K562 (cell line): ENCODE results near the gene RPS6KA6. TPM values are rescaled to one million over a fixed set of nuclear protein-coding genes. Genes with fewer than 3 reads are reported as not detected.

Experiments
- BDP1 ChIP-seq: IDR thresholded peaks from 3 replicates; pipeline ENCODE4 v1.6.1; 2011; ENCODE audit not compliant: insufficient read length, insufficient read depth
- CREB1 ChIP-seq, 2 experiments: sonication (generic) in 1 of 2; formaldehyde crosslinking in 1 of 2; IDR thresholded peaks; 2 replicates each; pipeline versions ENCODE4 v1.6.1 to v1.8.0; 2012 to 2022; ENCODE audit warnings: inconsistent platforms in 1 of 2, mild to moderate bottlenecking in 1 of 2, missing genetic modification reagents in 1 of 2, moderate library complexity in 1 of 2
- CREB5 ChIP-seq: fragments of 250-450 bp; sonication (Bioruptor Pico); IDR thresholded peaks from 2 replicates; pipeline ENCODE4 v1.5.0; 2020; ENCODE audit warnings: mild to moderate bottlenecking
- E2F1 ChIP-seq: sonication (generic); formaldehyde crosslinking; IDR thresholded peaks from 2 replicates; pipeline ENCODE4 v1.8.1; 2023; ENCODE audit warnings: mild to moderate bottlenecking, missing genetic modification reagents, moderate library complexity
- E2F4 ChIP-seq: sonication (generic); formaldehyde crosslinking; IDR thresholded peaks from 2 replicates; pipeline ENCODE4 v1.8.0; 2022; ENCODE audit warnings: mild to moderate bottlenecking, low read depth, missing genetic modification reagents
- SMC3 ChIP-seq: conservative IDR thresholded peaks from 2 replicates; pipeline ENCODE4 v1.6.1; 2011; ENCODE audit warnings: low read depth, low read length, improper control_type of control experiment; ENCODE audit not compliant: insufficient read depth
- TEAD1 ChIP-seq, 2 experiments: fragments of 450-650 bp in 1 of 2; sonication (generic) in 1 of 2; formaldehyde crosslinking; IDR thresholded peaks; 2 replicates each; pipeline versions ENCODE4 v1.4.0 to v1.8.0; 2020 to 2022; ENCODE audit warnings: mild to moderate bottlenecking in 2 of 2, missing genetic modification reagents in 1 of 2
- ZBTB43 ChIP-seq: sonication (generic); formaldehyde crosslinking; IDR thresholded peaks from 2 replicates; pipeline ENCODE4 v1.8.0; 2023; ENCODE audit warnings: mild to moderate bottlenecking, missing genetic modification reagents
- polyA plus RNA-seq, 8 experiments: library from polyadenylated mRNA; depleted of rRNA in 4 of 8; stranded (reverse) in 5 of 8; unstranded in 3 of 8; fragments of >200 nt; fragmentation: Nextera tagmentation in 2 of 8; fragmentation: Illumina TruSeq in 1 of 8; extraction: Ambion mirVana in 2 of 8; extraction: Trizol in 1 of 8; gene quantifications; 2 replicates each; pipeline versions ENCODE4 v1.2.1 to v1.2.3, GENCODE V29; 2011 to 2014; ENCODE audit warnings: inconsistent platforms in 1 of 8, missing spikeins in 1 of 8
- total RNA-seq, 7 experiments: library from RNA; depleted of rRNA in 6 of 7; stranded (reverse); fragments of >200 nt in 6 of 7; fragmentation: Illumina TruSeq in 2 of 7; extraction: Trizol in 2 of 7; gene quantifications; 2 replicates each; pipeline versions ENCODE4 v1.2.1 to v1.2.3, GENCODE V29; 2011 to 2021; ENCODE audit warnings: low replicate concordance in 1 of 7
- TF ChIP-seq, protein P1 (sequence below): fragments of 450-650 bp; IDR thresholded peaks from 2 replicates; pipeline ENCODE4 v1.6.1; 2016; ENCODE audit warnings: low read depth
- TF ChIP-seq, protein P2 (sequence below): fragments of 450-650 bp; IDR thresholded peaks from 2 replicates; pipeline ENCODE4 v1.6.1; 2016

RPS6KA6 gene
- total and polyA plus RNA-seq, 9 of the 15 experiments (the other 6 are each of a cell fraction or from before 2014, with no cell fraction given) = 0.11 TPM; not detected in 8

DNA sequence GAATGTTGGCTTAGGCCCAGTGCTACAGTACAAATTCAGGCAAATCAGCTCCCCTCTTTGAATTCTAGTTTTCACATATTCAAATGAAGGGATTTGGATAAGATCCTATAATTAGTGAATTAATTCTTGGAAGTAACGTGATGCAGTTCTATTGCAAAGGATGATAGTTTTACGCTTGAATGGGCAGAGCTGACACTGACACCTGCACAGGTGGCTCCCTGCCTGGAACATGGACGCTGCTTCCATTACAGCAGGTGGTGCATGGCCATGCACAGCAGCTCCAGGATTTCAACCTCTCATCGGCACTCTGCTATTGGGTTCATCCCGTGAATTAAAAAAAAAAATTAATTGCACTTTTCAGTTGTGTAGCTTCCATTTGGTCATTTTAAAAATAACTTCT is 28.4 kb upstream of the RPS6KA6 start (continued):
- TF ChIP-seq, protein P1, sequence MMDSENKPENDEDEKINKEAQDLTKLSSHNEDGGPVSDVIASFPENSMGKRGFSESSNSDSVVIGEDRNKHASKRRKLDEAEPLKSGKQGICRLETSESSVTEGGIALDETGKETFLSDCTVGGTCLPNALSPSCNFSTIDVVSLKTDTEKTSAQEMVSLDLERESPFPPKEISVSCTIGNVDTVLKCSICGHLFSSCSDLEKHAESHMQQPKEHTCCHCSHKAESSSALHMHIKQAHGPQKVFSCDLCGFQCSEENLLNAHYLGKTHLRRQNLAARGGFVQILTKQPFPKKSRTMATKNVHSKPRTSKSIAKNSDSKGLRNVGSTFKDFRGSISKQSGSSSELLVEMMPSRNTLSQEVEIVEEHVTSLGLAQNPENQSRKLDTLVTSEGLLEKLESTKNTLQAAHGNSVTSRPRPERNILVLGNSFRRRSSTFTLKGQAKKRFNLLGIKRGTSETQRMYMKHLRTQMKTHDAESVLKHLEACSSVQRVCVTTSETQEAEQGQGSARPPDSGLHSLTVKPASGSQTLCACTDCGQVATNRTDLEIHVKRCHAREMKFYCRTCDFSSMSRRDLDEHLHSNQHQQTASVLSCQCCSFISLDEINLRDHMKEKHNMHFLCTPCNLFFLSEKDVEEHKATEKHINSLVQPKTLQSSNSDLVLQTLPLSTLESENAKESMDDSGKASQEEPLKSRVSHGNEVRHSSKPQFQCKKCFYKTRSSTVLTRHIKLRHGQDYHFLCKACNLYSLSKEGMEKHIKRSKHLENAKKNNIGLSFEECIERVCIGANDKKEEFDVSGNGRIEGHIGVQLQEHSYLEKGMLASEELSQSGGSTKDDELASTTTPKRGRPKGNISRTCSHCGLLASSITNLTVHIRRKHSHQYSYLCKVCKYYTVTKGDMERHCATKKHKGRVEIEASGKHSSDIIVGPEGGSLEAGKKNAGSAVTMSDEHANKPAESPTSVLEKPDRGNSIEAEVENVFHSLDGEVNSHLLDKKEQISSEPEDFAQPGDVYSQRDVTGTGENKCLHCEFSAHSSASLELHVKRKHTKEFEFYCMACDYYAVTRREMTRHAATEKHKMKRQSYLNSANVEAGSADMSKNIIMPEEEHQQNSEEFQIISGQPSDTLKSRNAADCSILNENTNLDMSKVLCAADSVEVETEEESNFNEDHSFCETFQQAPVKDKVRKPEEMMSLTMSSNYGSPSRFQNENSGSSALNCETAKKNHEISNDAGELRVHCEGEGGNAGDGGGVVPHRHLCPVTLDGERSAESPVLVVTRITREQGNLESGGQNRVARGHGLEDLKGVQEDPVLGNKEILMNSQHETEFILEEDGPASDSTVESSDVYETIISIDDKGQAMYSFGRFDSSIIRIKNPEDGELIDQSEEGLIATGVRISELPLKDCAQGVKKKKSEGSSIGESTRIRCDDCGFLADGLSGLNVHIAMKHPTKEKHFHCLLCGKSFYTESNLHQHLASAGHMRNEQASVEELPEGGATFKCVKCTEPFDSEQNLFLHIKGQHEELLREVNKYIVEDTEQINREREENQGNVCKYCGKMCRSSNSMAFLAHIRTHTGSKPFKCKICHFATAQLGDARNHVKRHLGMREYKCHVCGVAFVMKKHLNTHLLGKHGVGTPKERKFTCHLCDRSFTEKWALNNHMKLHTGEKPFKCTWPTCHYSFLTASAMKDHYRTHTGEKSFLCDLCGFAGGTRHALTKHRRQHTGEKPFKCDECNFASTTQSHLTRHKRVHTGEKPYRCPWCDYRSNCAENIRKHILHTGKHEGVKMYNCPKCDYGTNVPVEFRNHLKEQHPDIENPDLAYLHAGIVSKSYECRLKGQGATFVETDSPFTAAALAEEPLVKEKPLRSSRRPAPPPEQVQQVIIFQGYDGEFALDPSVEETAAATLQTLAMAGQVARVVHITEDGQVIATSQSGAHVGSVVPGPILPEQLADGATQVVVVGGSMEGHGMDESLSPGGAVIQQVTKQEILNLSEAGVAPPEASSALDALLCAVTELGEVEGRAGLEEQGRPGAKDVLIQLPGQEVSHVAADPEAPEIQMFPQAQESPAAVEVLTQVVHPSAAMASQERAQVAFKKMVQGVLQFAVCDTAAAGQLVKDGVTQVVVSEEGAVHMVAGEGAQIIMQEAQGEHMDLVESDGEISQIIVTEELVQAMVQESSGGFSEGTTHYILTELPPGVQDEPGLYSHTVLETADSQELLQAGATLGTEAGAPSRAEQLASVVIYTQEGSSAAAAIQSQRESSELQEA = no peak
- TF ChIP-seq CREB1 (IDR thresholded peaks at IDR 0.05) (no peak), CREB1 (CRISPR knock-in tag; IDR thresholded peaks at IDR 0.05) (no peak), E2F1 (CRISPR knock-in tag) (no peak), E2F4 (no peak), TEAD1 (CRISPR knock-in tag; IDR thresholded peaks at IDR 0.05) (no peak), SMC3 (no peak), BDP1 (no peak), CREB5 (CRISPR knock-in tag) (no peak), ZBTB43 (CRISPR knock-in tag) (no peak)
- TF ChIP-seq, protein P2, sequence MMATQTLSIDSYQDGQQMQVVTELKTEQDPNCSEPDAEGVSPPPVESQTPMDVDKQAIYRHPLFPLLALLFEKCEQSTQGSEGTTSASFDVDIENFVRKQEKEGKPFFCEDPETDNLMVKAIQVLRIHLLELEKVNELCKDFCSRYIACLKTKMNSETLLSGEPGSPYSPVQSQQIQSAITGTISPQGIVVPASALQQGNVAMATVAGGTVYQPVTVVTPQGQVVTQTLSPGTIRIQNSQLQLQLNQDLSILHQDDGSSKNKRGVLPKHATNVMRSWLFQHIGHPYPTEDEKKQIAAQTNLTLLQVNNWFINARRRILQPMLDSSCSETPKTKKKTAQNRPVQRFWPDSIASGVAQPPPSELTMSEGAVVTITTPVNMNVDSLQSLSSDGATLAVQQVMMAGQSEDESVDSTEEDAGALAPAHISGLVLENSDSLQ = no peak
